GM19372 (cell line): Measurements from ENCODE around the gene CSRNP3.

Experiments used
- ATAC-seq: cut with Tn5 transposase; IDR thresholded peaks from one replicate; pipeline ENCODE4 v1.9.1; 2021; ENCODE audit warnings: mild to moderate bottlenecking, low read depth, moderate library complexity; ENCODE audit not compliant: unreplicated experiment

The CSRNP3 gene

DNA sequence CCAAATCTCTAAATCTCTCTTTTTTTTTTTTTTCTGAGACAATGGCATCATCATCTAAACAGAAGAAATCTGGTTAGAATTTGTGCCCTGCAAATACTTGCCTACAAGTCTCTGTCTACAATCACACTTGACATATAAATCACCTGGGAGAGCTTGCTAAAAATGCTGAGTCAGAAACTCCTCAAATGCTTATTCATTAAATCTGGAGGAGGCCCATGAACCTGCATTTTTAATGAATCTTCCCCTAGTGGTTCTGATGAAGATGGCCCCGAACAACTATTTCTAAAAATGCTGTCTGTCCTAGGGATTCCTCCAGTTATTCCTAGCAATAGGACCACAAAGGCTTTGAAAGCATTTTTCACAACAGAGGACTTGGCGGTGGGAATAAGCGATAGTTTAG, 1.6 kb upstream of the CSRNP3 start:
- no peak for ATAC-seq

DNA sequence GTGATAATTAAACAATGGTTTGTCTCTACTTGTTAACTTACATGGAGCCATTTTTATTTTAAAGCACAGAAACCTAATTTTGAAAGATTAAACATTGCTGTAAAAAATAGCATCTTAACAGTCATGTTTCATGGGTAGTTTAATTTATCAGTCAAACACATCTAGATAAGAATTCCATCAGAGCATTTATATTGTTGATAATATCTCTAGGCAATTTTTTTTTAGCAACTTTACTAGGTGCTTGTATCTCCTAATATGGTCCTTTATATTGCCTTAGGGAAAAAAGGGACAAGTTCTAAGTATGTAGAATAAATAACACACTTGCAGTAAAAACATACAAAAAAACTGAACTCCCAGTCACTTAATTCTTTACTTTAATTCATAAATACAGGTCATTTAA, 863 bp downstream of the CSRNP3 start:
- no peak for ATAC-seq

GRCh38 chr2:165471349-165471950, 2.0 kb downstream of the CSRNP3 start:
- no peak for ATAC-seq

DNA sequence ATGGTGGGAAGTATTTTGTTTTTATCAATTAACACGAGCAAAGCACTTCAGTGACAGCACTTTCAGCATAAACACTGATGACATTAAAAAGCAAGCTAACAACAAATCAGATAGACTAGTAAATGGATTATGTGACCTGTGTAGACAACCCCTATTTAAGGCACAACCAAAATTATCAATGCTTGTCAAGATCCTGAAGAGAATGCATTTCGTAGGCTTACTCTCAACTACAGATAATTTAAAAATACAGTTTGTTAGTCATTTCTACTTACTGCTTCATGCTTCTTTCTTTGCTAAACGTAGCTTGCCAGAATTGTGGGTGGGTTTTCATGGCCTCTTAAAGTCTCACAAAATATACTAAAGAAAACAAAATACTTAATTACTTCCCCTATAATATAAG, 3.4 kb downstream of the CSRNP3 start:
- ATAC-seq: no peak

- no peak for ATAC-seq
These were observed 5.2 kb downstream of the CSRNP3 start for GRCh38 chr2:165474619-165475276.

DNA sequence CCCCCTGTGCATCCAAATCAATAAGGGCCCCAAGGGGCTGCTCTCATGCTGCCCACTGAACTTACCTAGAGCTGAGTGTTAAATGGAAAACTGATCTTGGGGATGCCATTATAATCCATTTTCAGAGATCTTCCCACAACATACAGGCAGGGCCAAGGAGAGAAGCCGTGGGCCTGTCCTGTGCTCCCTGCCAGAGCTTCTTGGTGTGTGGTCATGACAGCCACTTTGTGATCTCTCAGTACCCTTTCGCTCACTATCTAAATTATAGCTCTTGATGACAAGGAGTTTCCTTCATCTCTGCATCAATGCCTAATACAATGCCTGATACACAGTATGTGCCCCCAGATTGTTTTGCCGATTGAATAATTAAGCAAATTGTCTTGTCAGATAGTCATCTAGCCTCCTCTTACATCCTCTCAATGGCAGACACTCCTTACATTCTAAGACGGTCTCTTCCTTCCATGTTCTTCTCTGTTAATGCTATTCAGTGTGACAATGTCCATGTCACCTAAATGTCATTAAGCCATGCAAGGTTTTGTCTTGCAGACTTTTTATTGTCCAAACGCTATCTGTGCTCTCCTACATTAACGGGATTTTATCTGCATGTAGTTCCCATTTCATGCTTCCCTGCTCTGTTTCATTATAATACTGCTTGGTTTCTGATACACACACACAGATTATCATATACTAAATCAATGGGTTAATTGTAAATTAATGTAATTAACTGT, 5.9 kb downstream of the CSRNP3 start:
- no peak for ATAC-seq

DNA sequence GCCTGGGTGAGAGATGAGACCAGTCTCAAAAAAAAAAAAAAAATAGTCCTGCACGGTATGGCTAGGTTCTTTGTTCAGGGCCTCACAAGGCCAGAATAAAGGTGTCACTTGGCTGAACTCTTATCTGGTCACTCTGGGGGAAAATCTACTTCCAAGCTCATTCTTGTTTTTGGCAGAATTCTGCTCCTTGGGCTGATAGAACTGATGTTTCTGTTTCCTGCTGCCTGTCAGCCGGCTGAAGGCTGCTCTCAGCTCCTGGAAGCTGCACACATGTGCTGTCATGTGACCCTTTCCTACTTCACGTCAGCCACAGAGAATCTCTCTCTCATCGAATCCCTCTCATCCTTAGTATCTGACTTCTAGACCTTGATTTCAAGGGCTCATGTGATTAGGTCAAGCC, 10.4 kb downstream of the CSRNP3 start:
- ATAC-seq: no peak

GRCh38 chr2:165494573-165494972, 25.1 kb downstream of the CSRNP3 start:
- ATAC-seq: no peak

GRCh38 chr2:165497659-165498317, 28.3 kb downstream of the CSRNP3 start:
- no peak for ATAC-seq

DNA sequence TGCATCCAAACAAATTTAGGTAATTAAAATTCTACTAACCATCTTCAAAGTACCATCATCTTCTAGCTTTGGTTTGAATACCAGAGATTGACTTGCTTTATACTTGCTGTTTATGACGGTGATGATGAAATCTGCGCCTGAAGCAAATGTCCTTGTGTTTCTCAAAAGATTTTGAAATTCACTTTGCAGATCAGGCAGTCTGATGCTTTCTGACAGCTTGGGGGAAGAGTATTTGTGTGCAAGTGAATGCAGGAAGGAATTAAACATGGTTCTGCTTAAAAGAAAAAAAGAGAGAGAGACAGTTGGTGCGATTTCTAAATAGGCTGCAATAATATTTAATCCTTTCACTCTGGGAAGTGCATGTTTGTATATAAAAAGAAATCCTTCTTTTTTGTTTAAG, 29.6 kb downstream of the CSRNP3 start:
- no peak for ATAC-seq

DNA sequence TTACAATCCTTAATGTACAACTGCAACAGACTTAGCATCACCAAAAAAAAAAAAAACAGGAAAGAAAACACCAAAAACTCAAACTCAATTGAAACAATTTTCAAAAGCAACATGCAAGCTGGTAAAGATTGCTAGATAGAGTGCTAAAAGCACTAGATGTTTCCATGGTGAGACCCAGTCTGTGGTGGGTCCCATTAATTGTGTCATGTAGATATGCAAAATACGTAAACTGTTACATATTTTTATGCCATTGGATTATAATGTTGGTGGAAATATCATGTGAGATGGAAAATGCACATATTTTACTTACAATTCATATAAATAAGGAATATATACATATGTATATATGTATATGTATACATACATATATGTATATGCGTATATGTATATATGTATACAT, 30.5 kb downstream of the CSRNP3 start:
- no peak for ATAC-seq

- no peak for ATAC-seq
These were observed 31.3 kb downstream of the CSRNP3 start for GRCh38 chr2:165500816-165501215.

- ATAC-seq: no peak
These were observed 36.0 kb downstream of the CSRNP3 start for GRCh38 chr2:165505514-165505913.

GRCh38 chr2:165508927-165509326, 39.4 kb downstream of the CSRNP3 start:
- ATAC-seq: no peak

GRCh38 chr2:165513479-165513878, 44.0 kb downstream of the CSRNP3 start:
- no peak for ATAC-seq

- ATAC-seq: no peak
These were observed 49.1 kb downstream of the CSRNP3 start for GRCh38 chr2:165518611-165519010.

GRCh38 chr2:165522719-165523118, 53.2 kb downstream of the CSRNP3 start:
- ATAC-seq: no peak

DNA sequence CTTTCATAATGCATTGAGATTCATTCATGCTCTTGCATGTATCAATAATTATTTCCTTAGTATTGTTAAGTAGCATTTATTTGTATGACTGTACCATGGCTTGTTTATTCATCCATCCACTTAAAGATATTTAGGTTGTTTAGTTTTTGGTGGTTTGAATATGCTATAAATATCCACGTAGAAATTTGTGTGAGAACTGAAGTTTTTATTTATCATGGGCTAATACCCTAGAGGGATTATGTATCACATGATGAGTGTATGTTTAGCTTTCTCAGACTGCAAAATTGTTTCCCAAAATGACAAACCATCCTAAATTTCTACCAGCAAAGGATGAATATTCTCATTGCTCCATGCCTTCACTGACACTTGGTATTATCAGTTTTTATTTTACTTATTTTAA, 55.2 kb downstream of the CSRNP3 start:
- ATAC-seq: no peak

- ATAC-seq: no peak
These were observed 59.2 kb downstream of the CSRNP3 start for GRCh38 chr2:165528691-165529090.

DNA sequence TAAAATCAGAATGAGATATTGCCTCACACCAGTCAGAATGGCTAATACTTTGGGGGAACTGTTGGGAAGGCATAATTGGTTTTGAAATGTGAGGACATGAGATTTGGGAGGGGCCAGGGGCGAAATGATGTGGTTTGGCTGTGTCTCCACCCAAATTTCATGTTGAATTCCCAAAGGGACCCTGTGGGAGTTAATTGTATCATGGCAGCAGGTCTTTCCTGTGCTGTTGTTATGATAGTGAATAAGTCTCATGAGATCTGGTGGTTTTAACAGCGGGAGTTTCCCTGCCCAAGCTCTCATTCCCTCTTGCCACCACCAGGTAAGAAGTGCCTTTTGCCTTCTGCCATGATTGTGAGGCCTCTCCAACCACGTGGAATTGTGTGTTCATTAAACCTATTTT, 59.6 kb downstream of the CSRNP3 start:
- no peak for ATAC-seq

GRCh38 chr2:165533331-165533730, 63.8 kb downstream of the CSRNP3 start:
- ATAC-seq: no peak
